ENCODE data around the gene NOC2L. TPM values are rescaled to one million over a fixed set of nuclear protein-coding genes. Genes with fewer than 3 reads are reported as not detected.
"Not testable (repeated sequence)": the region's sequence is repeated elsewhere in the genome, so short reads cannot be mapped to it uniquely, and the experiment has no call there.

NOC2L gene
- total RNA-seq, 1 experiment from 2014 or later = 93.4 TPM

DNA sequence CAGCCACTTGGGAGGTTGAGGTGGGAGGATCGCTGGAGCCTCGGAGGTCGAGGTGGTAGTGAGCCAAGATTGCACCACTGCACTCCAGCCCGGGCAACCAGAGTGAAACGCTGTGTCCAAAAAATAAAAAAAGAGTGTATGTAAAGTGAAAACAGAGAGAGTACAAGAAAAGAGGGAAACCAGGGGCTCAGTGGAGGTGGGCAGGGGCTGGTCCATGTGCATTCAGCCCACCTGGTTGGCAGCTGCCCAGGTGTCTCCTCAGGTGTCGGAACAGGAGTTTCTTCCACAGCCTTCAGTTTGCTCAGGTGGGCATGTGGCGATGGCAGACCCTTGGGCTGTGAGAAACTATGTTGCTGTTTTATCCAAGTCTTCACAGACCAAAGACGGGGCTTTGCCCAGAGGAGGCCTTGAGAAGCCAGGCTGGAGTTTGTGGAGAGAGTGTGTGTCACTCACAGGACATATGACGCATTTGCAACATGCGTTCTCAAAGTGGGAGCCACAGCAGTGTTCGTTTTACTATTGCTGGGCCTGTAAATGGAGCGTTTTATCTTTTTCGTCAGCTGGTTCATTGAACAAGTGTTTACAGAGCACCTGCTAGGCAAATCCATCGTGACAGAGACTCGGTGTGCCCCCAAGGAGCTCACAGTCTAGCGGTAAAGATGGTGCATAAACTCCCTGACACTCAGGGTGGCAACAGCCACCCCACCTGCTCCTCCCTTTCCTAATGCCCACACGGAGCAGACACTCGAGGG lies 57.8 kb downstream of the NOC2L start:
- no peak for TF ChIP-seq CTCF (IDR thresholded peaks at IDR 0.05; ENCODE audit: insufficient read depth in 1 of 2, low read depth in 1 of 2, low read length in 1 of 2, severe bottlenecking in 1 of 2, unreplicated experiment in 1 of 2)
- H3K27ac Mint-ChIP-seq (ENCODE audit: unreplicated experiment) = no peak overlapping the region
- DNase-seq = no peak
- no TSS peak for BruUV-seq (replicated peaks)
- H3K9me3 ChIP-seq = no peaks in the 10 kb centered on the region
- H3K27me3 Mint-ChIP-seq (ENCODE audit: insufficient read depth, unreplicated experiment) = peaks cover 13% of the 10 kb centered on the region
- H3K9me3 Mint-ChIP-seq (ENCODE audit: unreplicated experiment) = no peaks in the 10 kb centered on the region
- intact Hi-C loops (cut with micrococcal nuclease; ENCODE audit: unreplicated experiment) = loop anchor here (5.0 kb wide), 1 partner anchor 36 kb away; no protein-coding TSS in a partner anchor
- ChIA-PET POLR2A (no interaction called here), CTCF (no interaction called here)
- H3K36me3 Mint-ChIP-seq (ENCODE audit: insufficient read depth, unreplicated experiment) = no peaks in the 10 kb centered on the region
- no peaks in the 10 kb centered on the region for H3K4me1 Mint-ChIP-seq (ENCODE audit: low read depth, unreplicated experiment)
- no peaks in the 10 kb centered on the region for H3K36me3 ChIP-seq (ENCODE audit: control insufficient read depth, insufficient read depth, low read length)
- H3K4me3 Mint-ChIP-seq (ENCODE audit: unreplicated experiment) = no peak overlapping the region
- H3K4me3 ChIP-seq (ENCODE audit: low read depth, low read length) = no peak overlapping the region
- H3K4me1 ChIP-seq = no peaks in the 10 kb centered on the region
- no peaks in the 10 kb centered on the region for H3K27me3 ChIP-seq (replicated peaks; ENCODE audit: control insufficient read depth, insufficient read depth, low read length)

- Histone ChIP-seq H3K4me3 (ENCODE audit: low read depth, low read length) (no peak overlapping the region), H3K36me3 (ENCODE audit: control insufficient read depth, insufficient read depth, low read length) (no peaks in the 10 kb centered on the region), H3K4me1 (no peaks in the 10 kb centered on the region), H3K9me3 (no peaks in the 10 kb centered on the region), H3K27me3 (replicated peaks; ENCODE audit: control insufficient read depth, insufficient read depth, low read length) (no peaks in the 10 kb centered on the region)
- DNase-seq = no peak
- ChIA-PET POLR2A (no interaction called here), CTCF (no interaction called here)
- no TSS peak for BruUV-seq (replicated peaks)
- H3K36me3 Mint-ChIP-seq (ENCODE audit: insufficient read depth, unreplicated experiment) = no peaks in the 10 kb centered on the region
- H3K4me3 Mint-ChIP-seq (ENCODE audit: unreplicated experiment) = no peak overlapping the region
- no peak overlapping the region for H3K27ac Mint-ChIP-seq (ENCODE audit: unreplicated experiment)
- TF ChIP-seq CTCF (IDR thresholded peaks at IDR 0.05; ENCODE audit: insufficient read depth in 1 of 2, low read depth in 1 of 2, low read length in 1 of 2, severe bottlenecking in 1 of 2, unreplicated experiment in 1 of 2) = no peak
- H3K4me1 Mint-ChIP-seq (ENCODE audit: low read depth, unreplicated experiment) = no peaks in the 10 kb centered on the region
- H3K9me3 Mint-ChIP-seq (ENCODE audit: unreplicated experiment) = no peaks in the 10 kb centered on the region
- intact Hi-C loops (cut with micrococcal nuclease; ENCODE audit: unreplicated experiment) = loop anchor here (5.0 kb wide), 1 partner anchor 38 kb away; no protein-coding TSS in a partner anchor
- H3K27me3 Mint-ChIP-seq (ENCODE audit: insufficient read depth, unreplicated experiment) = peaks cover 13% of the 10 kb centered on the region
Measured at GRCh38 chr1:899636-900317, 59.3 kb downstream of the NOC2L start.

- H3K9me3 Mint-ChIP-seq (ENCODE audit: unreplicated experiment); H3K9me3 ChIP-seq; DNase-seq; BruUV-seq (replicated peaks); intact Hi-C loops (cut with micrococcal nuclease; ENCODE audit: unreplicated experiment); H3K36me3 ChIP-seq (ENCODE audit: control insufficient read depth, insufficient read depth, low read length); H3K27me3 ChIP-seq (replicated peaks; ENCODE audit: control insufficient read depth, insufficient read depth, low read length); POLR2A ChIA-PET; H3K27ac Mint-ChIP-seq (ENCODE audit: unreplicated experiment); CTCF ChIA-PET; H3K4me3 ChIP-seq (ENCODE audit: low read depth, low read length); H3K36me3 Mint-ChIP-seq (ENCODE audit: insufficient read depth, unreplicated experiment); H3K4me1 Mint-ChIP-seq (ENCODE audit: low read depth, unreplicated experiment); H3K4me3 Mint-ChIP-seq (ENCODE audit: unreplicated experiment); H3K4me1 ChIP-seq: not testable (repeated sequence)
- peaks cover 13% of the 10 kb centered on the region for H3K27me3 Mint-ChIP-seq (ENCODE audit: insufficient read depth, unreplicated experiment)
Measured at GRCh38 chr1:897951-898350, 61.1 kb downstream of the NOC2L start.
